Endothelial cell (in vitro differentiated cells): ENCODE results near the gene TMEM9. TPM values are rescaled to one million over a fixed set of nuclear protein-coding genes. Genes with fewer than 3 reads are reported as not detected.
A peak's percentile ranks its signal among the peaks of the same experiment; 100 is the strongest.

Source experiments
- DNase-seq: peaks from one replicate; pipeline ENCODE4 v3.0.0; 2021; ENCODE audit warnings: low spot score
- H3K27ac Mint-ChIP-seq: one replicate; pipeline ENCODE4 v1.8.0; 2021; ENCODE audit warnings: mixed read lengths, inconsistent platforms; ENCODE audit not compliant: unreplicated experiment
- H3K27me3 Mint-ChIP-seq: one replicate; pipeline ENCODE4 v1.8.0; 2021; ENCODE audit warnings: mild to moderate bottlenecking, moderate library complexity, mixed read lengths, inconsistent platforms; ENCODE audit not compliant: unreplicated experiment
- H3K36me3 Mint-ChIP-seq: one replicate; pipeline ENCODE4 v1.8.0; 2021; ENCODE audit warnings: mild to moderate bottlenecking, low read depth, mixed read lengths, inconsistent platforms; ENCODE audit not compliant: unreplicated experiment
- H3K4me1 Mint-ChIP-seq: one replicate; pipeline ENCODE4 v1.8.0; 2021; ENCODE audit warnings: mild to moderate bottlenecking, mixed read lengths, inconsistent platforms; ENCODE audit not compliant: unreplicated experiment
- H3K4me3 Mint-ChIP-seq: one replicate; pipeline ENCODE4 v1.8.0; 2021; ENCODE audit warnings: mild to moderate bottlenecking, mixed read lengths, inconsistent platforms; ENCODE audit not compliant: unreplicated experiment
- H3K9me3 Mint-ChIP-seq: one replicate; pipeline ENCODE4 v1.8.0; 2021; ENCODE audit warnings: mixed read lengths, inconsistent platforms; ENCODE audit not compliant: unreplicated experiment
- total RNA-seq: library from RNA; stranded (reverse); fragmentation: NEBNext Ultra II Directional; extraction: Animal tissue kit (Norgen Biotek cat#: 25700); gene quantifications from one replicate; pipeline ENCODE4 v1.2.1, GENCODE V29; 2021; ENCODE audit not compliant: unreplicated experiment
- TF ChIP-seq, protein P1 (sequence below): fragments of 200-600 bp; sonication (generic); IDR thresholded peaks from one replicate; pipeline ENCODE4 v1.5.0; 2021; ENCODE audit warnings: antibody characterized with exemption; ENCODE audit not compliant: unreplicated experiment

Gene TMEM9
- total RNA-seq, 1 donor from 2014 or later: 78.7 TPM

DNA sequence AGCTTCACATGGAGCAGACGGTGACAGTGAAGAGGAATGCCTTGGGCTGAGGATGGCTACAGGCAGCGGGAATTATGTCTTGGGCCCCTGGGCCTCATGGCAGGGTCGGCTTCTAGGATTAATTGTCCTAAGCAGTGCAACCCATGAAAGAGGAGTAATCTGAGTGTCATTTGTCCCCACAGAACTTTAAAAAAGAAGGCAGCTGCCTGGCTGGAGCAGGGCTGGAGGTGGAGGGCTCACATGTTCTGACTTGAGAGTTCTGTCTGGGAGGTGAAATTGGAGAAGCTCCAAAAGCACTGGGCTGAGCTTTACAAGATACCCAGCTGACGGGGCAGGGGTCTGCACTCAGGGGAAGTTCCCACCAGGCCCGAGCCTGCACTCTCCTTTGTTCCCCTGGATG lies 64.7 kb downstream of the TMEM9 start:
- H3K27ac Mint-ChIP-seq: no peak overlapping the region
- H3K36me3 Mint-ChIP-seq: no peaks in the 10 kb centered on the region
- DNase-seq: no peak
- TF ChIP-seq, protein P1, sequence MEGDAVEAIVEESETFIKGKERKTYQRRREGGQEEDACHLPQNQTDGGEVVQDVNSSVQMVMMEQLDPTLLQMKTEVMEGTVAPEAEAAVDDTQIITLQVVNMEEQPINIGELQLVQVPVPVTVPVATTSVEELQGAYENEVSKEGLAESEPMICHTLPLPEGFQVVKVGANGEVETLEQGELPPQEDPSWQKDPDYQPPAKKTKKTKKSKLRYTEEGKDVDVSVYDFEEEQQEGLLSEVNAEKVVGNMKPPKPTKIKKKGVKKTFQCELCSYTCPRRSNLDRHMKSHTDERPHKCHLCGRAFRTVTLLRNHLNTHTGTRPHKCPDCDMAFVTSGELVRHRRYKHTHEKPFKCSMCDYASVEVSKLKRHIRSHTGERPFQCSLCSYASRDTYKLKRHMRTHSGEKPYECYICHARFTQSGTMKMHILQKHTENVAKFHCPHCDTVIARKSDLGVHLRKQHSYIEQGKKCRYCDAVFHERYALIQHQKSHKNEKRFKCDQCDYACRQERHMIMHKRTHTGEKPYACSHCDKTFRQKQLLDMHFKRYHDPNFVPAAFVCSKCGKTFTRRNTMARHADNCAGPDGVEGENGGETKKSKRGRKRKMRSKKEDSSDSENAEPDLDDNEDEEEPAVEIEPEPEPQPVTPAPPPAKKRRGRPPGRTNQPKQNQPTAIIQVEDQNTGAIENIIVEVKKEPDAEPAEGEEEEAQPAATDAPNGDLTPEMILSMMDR: no peak
- H3K4me3 Mint-ChIP-seq: no peak overlapping the region
- peaks cover 3% of the 10 kb centered on the region for H3K27me3 Mint-ChIP-seq
- no peaks in the 10 kb centered on the region for H3K9me3 Mint-ChIP-seq
- H3K4me1 Mint-ChIP-seq: peaks cover 17% of the 10 kb centered on the region

DNA sequence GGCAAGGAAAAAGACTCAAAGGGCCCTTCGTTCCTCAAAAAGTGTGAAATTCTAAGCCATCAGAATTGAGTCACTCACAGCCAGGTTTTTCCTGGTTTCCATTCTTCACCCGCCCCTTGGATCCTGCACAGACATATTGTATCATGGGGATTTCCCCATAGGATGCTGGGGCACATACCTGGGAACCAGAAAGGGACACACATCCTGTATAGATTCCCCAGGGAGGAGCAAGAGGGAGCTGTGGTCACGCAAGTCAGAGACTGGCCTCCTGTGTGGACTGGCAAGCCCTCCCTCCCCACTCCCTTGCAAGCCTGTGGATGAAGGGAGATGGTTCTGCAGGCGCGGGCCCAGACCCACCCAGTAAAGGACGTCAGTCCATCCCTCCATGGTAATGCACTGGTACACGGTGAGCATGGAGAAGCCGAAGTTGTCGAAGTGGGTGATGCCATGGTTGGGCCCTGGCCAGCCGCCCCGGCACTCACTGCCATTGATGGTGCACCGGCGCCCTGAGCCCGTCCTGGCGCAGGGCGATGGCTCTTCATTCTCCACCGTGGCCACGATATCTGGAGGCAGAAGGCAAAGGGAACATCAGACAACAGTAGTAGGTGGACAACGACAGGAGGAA lies 65.3 kb downstream of the TMEM9 start:
- Mint-ChIP-seq H3K36me3 (no peaks in the 10 kb centered on the region), H3K27me3 (peaks cover 3% of the 10 kb centered on the region), H3K27ac (no peak overlapping the region), H3K9me3 (no peaks in the 10 kb centered on the region), H3K4me3 (no peak overlapping the region), H3K4me1 (peaks cover 23% of the 10 kb centered on the region)
- TF ChIP-seq, protein P1: no peak
- DNase-seq: no peak

DNA sequence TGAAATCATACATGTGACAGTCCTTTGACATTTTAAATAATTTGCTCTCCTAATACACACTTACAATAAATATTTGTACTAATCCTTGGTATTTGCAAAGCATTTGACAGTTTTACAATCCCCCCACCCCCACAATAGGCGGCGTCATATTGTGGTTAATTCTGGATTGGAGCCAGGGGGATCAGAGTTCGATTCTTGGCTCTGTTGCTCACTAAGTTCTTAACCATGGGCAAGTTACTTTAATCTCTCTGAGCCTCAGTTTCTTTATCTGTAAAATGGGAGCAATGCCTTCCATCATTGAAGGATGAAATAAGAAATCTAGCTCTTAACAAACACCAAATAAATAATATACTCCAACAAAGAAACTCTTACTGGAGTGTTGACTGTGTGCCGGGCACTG lies 65.9 kb downstream of the TMEM9 start:
- Mint-ChIP-seq H3K27me3 (peaks cover 3% of the 10 kb centered on the region), H3K27ac (no peak overlapping the region), H3K4me3 (no peak overlapping the region), H3K9me3 (no peaks in the 10 kb centered on the region), H3K36me3 (no peaks in the 10 kb centered on the region), H3K4me1 (peaks cover 24% of the 10 kb centered on the region)
- TF ChIP-seq, protein P1: no peak
- no peak for DNase-seq

DNA sequence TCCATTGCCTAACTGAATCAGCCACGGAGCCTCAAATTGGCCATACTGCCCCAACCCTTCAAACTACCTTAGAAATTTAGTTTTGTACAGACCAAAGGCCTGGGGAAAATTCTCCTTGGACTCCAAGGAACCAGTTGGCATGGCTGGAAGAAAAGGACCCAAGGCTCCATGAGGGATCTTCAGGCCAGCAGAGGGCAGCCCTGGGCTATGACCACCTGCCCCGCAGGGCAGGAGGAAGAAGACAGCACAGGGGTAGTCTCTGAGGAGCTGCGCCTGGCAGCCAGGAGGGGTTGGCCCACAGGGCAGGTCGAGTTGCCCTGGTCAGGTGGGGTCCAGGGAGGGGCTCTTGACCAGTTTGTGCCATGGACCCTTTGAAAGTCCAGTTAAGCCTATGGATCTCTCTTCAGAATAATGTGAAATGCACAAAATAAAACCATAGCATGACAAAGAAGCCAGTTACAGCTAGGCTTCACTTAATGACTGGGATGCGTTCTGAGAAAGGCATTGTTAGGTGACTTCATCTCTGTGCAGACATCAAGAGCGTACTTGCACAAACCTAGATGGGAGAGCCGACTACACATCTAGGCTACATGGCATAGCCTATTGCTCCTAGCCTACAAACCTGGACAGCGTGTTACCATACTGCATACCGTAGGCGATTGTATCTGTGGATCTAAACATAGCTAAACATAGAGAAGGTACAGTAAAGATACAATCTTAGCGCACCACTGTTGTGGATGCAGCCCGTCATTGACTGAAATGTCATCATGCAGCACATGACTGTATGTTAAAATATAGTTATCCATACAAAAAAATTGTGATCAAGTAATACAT lies 68.2 kb downstream of the TMEM9 start:
- TF ChIP-seq, protein P1: peak; percentile 39
- Mint-ChIP-seq H3K9me3 (no peaks in the 10 kb centered on the region), H3K4me1 (peaks cover 34% of the 10 kb centered on the region), H3K36me3 (no peaks in the 10 kb centered on the region), H3K4me3 (no peak overlapping the region), H3K27ac (no peak overlapping the region), H3K27me3 (peaks cover 3% of the 10 kb centered on the region)
- peak; percentile 55 for DNase-seq

Other genes starting within 250 kb of the TMEM9 start
- gene KIF21B, start 130.8 kb downstream of the TMEM9 start, total RNA-seq: 8.4 TPM
- gene CACNA1S, start 42.0 kb downstream of the TMEM9 start, total RNA-seq: 0.08 TPM
- gene ASCL5, start 27.3 kb downstream of the TMEM9 start, total RNA-seq: not detected
- gene IGFN1, start 36.4 kb upstream of the TMEM9 start, total RNA-seq: not detected
- gene PKP1, start 129.0 kb upstream of the TMEM9 start, total RNA-seq: 0.64 TPM
- 3.3 TPM for gene TNNT2, start 223.2 kb upstream of the TMEM9 start, total RNA-seq
- 0.59 TPM for gene LAD1, start 244.8 kb upstream of the TMEM9 start, total RNA-seq